Measurements from ENCODE around the gene ZNF474. TPM values are rescaled to one million over a fixed set of nuclear protein-coding genes. Genes with fewer than 3 reads are reported as not detected.
A peak's percentile ranks its signal among the peaks of the same experiment; 100 is the strongest.

Gene ZNF474
- total RNA-seq, 1 donor from 2014 or later: 0.45 TPM

- H3K36me3 Mint-ChIP-seq (ENCODE audit: low read depth, unreplicated experiment): no peaks in the 10 kb centered on the region
- Histone ChIP-seq H3K27ac (ENCODE audit: low read depth, low read length) (peak overlapping the region; percentile 97), H3K36me3 (ENCODE audit: insufficient read depth, low read length) (no peaks in the 10 kb centered on the region), H3K4me2 (ENCODE audit: low read length) (peak overlapping the region; percentile 79), H3K4me3 (ENCODE audit: insufficient read depth, low read depth, low read length) (peak overlapping the region; percentile 30), H2AFZ (ENCODE audit: low read depth, low read length) (no peak overlapping the region), H4K20me1 (ENCODE audit: insufficient read depth, low read length) (no peaks in the 10 kb centered on the region), H3K9me3 (ENCODE audit: insufficient read depth, low read depth, low read length) (no peaks in the 10 kb centered on the region), H3K9ac (ENCODE audit: low read length) (peak overlapping the region; percentile 86), H3K27me3 (ENCODE audit: insufficient read depth, low read length) (no peaks in the 10 kb centered on the region), H3K79me2 (ENCODE audit: insufficient read depth, low read length) (no peaks in the 10 kb centered on the region), H3K4me1 (ENCODE audit: insufficient read depth, low read length) (peaks cover 41% of the 10 kb centered on the region)
- H3K9me3 Mint-ChIP-seq (ENCODE audit: unreplicated experiment): peaks cover 5% of the 10 kb centered on the region
- H3K27me3 Mint-ChIP-seq (ENCODE audit: low read depth, unreplicated experiment): no peaks in the 10 kb centered on the region
- TF ChIP-seq EZH2 (IDR thresholded peaks at IDR 0.05; ENCODE audit: insufficient read depth, low read length): no peak
- no peak for TF ChIP-seq CTCF (IDR thresholded peaks at IDR 0.05; ENCODE audit: insufficient read depth, low read depth, low read length)
- peak overlapping the region; percentile 81 for H3K27ac Mint-ChIP-seq (ENCODE audit: unreplicated experiment)
- peak; percentile 95 for DNase-seq (ENCODE audit: low read depth)
- peaks cover 35% of the 10 kb centered on the region for H3K4me1 Mint-ChIP-seq (ENCODE audit: low read depth, unreplicated experiment)
- no peak overlapping the region for H3K4me3 Mint-ChIP-seq (ENCODE audit: unreplicated experiment)
- peak; percentile 99 for FAIRE-seq
Measured at GRCh38 chr5:122180863-122181548, 51.7 kb downstream of the ZNF474 start.

- H3K27me3 ChIP-seq (ENCODE audit: insufficient read depth, low read length): no peaks in the 10 kb centered on the region
- Mint-ChIP-seq H3K4me3 (ENCODE audit: unreplicated experiment) (no peak overlapping the region), H3K36me3 (ENCODE audit: low read depth, unreplicated experiment) (no peaks in the 10 kb centered on the region), H3K4me1 (ENCODE audit: low read depth, unreplicated experiment) (peaks cover 34% of the 10 kb centered on the region), H3K9me3 (ENCODE audit: unreplicated experiment) (peaks cover 5% of the 10 kb centered on the region), H3K27ac (ENCODE audit: unreplicated experiment) (peak overlapping the region; percentile 81), H3K27me3 (ENCODE audit: low read depth, unreplicated experiment) (no peaks in the 10 kb centered on the region)
- no peaks in the 10 kb centered on the region for H3K36me3 ChIP-seq (ENCODE audit: insufficient read depth, low read length)
- H3K79me2 ChIP-seq (ENCODE audit: insufficient read depth, low read length): no peaks in the 10 kb centered on the region
- peak overlapping the region; percentile 30 for H3K4me3 ChIP-seq (ENCODE audit: insufficient read depth, low read depth, low read length)
- DNase-seq (ENCODE audit: low read depth) (no peak), FAIRE-seq (peak; percentile 47)
- peak overlapping the region; percentile 86 for H3K9ac ChIP-seq (ENCODE audit: low read length)
- H3K9me3 ChIP-seq (ENCODE audit: insufficient read depth, low read depth, low read length): no peaks in the 10 kb centered on the region
- H3K27ac ChIP-seq (ENCODE audit: low read depth, low read length): peak overlapping the region; percentile 97
- H3K4me2 ChIP-seq (ENCODE audit: low read length): peak overlapping the region; percentile 79
- no peak for TF ChIP-seq CTCF (IDR thresholded peaks at IDR 0.05; ENCODE audit: insufficient read depth, low read depth, low read length)
- no peak for TF ChIP-seq EZH2 (IDR thresholded peaks at IDR 0.05; ENCODE audit: insufficient read depth, low read length)
- no peaks in the 10 kb centered on the region for H4K20me1 ChIP-seq (ENCODE audit: insufficient read depth, low read length)
- peaks cover 41% of the 10 kb centered on the region for H3K4me1 ChIP-seq (ENCODE audit: insufficient read depth, low read length)
- no peak overlapping the region for H2AFZ ChIP-seq (ENCODE audit: low read depth, low read length)
Measured at GRCh38 chr5:122181863-122182262, 52.5 kb downstream of the ZNF474 start.

- Histone ChIP-seq H2AFZ (ENCODE audit: low read depth, low read length) (peak overlapping the region; percentile 20), H3K4me1 (ENCODE audit: insufficient read depth, low read length) (peaks cover 41% of the 10 kb centered on the region), H3K9me3 (ENCODE audit: insufficient read depth, low read depth, low read length) (no peaks in the 10 kb centered on the region), H3K9ac (ENCODE audit: low read length) (peak overlapping the region; percentile 86), H3K79me2 (ENCODE audit: insufficient read depth, low read length) (no peaks in the 10 kb centered on the region), H3K27ac (ENCODE audit: low read depth, low read length) (peak overlapping the region; percentile 97), H3K4me3 (ENCODE audit: insufficient read depth, low read depth, low read length) (peak overlapping the region; percentile 30), H4K20me1 (ENCODE audit: insufficient read depth, low read length) (no peaks in the 10 kb centered on the region), H3K36me3 (ENCODE audit: insufficient read depth, low read length) (no peaks in the 10 kb centered on the region), H3K4me2 (ENCODE audit: low read length) (peak overlapping the region; percentile 79), H3K27me3 (ENCODE audit: insufficient read depth, low read length) (no peaks in the 10 kb centered on the region)
- Mint-ChIP-seq H3K36me3 (ENCODE audit: low read depth, unreplicated experiment) (no peaks in the 10 kb centered on the region), H3K4me1 (ENCODE audit: low read depth, unreplicated experiment) (peaks cover 37% of the 10 kb centered on the region), H3K27me3 (ENCODE audit: low read depth, unreplicated experiment) (no peaks in the 10 kb centered on the region), H3K27ac (ENCODE audit: unreplicated experiment) (peak overlapping the region; percentile 81), H3K4me3 (ENCODE audit: unreplicated experiment) (peak overlapping the region; percentile 20), H3K9me3 (ENCODE audit: unreplicated experiment) (peaks cover 5% of the 10 kb centered on the region)
- DNase-seq (ENCODE audit: low read depth) (peak; percentile 88), FAIRE-seq (no peak)
- TF ChIP-seq CTCF (IDR thresholded peaks at IDR 0.05; ENCODE audit: insufficient read depth, low read depth, low read length): no peak
- TF ChIP-seq EZH2 (IDR thresholded peaks at IDR 0.05; ENCODE audit: insufficient read depth, low read length): no peak
Measured at GRCh38 chr5:122182491-122182921, 53.2 kb downstream of the ZNF474 start.

Measured in astrocyte (in vitro differentiated cells and primary cell).